HG02763 (cell line): Measurements from ENCODE around the gene CDON.
"Not testable (repeated sequence)": the region's sequence is repeated elsewhere in the genome, so short reads cannot be mapped to it uniquely, and the experiment has no call there.

ENCODE experiments used
- ATAC-seq: cut with Tn5 transposase; IDR thresholded peaks from one replicate; pipeline ENCODE4 v1.9.1; 2021; ENCODE audit warnings: mild to moderate bottlenecking, moderate library complexity; ENCODE audit not compliant: unreplicated experiment

The CDON gene

GRCh38 chr11:126051117-126051516 is 11.5 kb downstream of the CDON start:
- ATAC-seq: no peak

- no peak for ATAC-seq
Measured at GRCh38 chr11:126049159-126049558, 13.5 kb downstream of the CDON start.

- ATAC-seq: no peak
Measured at GRCh38 chr11:126048197-126048596, 14.5 kb downstream of the CDON start.

- ATAC-seq: no peak
Measured at GRCh38 chr11:126046570-126047195, 16.0 kb downstream of the CDON start.

GRCh38 chr11:126039485-126040271 is 23.0 kb downstream of the CDON start:
- no peak for ATAC-seq

GRCh38 chr11:126035718-126036117 is 26.9 kb downstream of the CDON start:
- no peak for ATAC-seq

- no peak for ATAC-seq
Measured at GRCh38 chr11:126034933-126035425, 27.7 kb downstream of the CDON start.

GRCh38 chr11:126034039-126034932 is 28.4 kb downstream of the CDON start:
- ATAC-seq: no peak

- ATAC-seq: no peak
Measured at GRCh38 chr11:126032375-126032774, 30.3 kb downstream of the CDON start.

GRCh38 chr11:126029805-126030204 is 32.9 kb downstream of the CDON start:
- ATAC-seq: no peak

- ATAC-seq: no peak
Measured at GRCh38 chr11:126029237-126029636, 33.4 kb downstream of the CDON start.

GRCh38 chr11:126028534-126028933 is 34.1 kb downstream of the CDON start:
- not testable (repeated sequence) for ATAC-seq

- no peak for ATAC-seq
Measured at GRCh38 chr11:126026579-126026978, 36.1 kb downstream of the CDON start.

- ATAC-seq: no peak
Measured at GRCh38 chr11:126025822-126026221, 36.8 kb downstream of the CDON start.

GRCh38 chr11:126024123-126024522 is 38.5 kb downstream of the CDON start:
- ATAC-seq: no peak

- ATAC-seq: no peak
Measured at GRCh38 chr11:126012852-126013251, 49.8 kb downstream of the CDON start.

- ATAC-seq: no peak
Measured at GRCh38 chr11:126011754-126012153, 50.9 kb downstream of the CDON start.

GRCh38 chr11:126011265-126011664 is 51.4 kb downstream of the CDON start:
- no peak for ATAC-seq

GRCh38 chr11:126008956-126009355 is 53.7 kb downstream of the CDON start:
- no peak for ATAC-seq

- no peak for ATAC-seq
Measured at GRCh38 chr11:126007238-126007637, 55.4 kb downstream of the CDON start.

- ATAC-seq: no peak
Measured at GRCh38 chr11:126006068-126006467, 56.6 kb downstream of the CDON start.
